Measurements from ENCODE around the gene KNDC1.

DNA sequence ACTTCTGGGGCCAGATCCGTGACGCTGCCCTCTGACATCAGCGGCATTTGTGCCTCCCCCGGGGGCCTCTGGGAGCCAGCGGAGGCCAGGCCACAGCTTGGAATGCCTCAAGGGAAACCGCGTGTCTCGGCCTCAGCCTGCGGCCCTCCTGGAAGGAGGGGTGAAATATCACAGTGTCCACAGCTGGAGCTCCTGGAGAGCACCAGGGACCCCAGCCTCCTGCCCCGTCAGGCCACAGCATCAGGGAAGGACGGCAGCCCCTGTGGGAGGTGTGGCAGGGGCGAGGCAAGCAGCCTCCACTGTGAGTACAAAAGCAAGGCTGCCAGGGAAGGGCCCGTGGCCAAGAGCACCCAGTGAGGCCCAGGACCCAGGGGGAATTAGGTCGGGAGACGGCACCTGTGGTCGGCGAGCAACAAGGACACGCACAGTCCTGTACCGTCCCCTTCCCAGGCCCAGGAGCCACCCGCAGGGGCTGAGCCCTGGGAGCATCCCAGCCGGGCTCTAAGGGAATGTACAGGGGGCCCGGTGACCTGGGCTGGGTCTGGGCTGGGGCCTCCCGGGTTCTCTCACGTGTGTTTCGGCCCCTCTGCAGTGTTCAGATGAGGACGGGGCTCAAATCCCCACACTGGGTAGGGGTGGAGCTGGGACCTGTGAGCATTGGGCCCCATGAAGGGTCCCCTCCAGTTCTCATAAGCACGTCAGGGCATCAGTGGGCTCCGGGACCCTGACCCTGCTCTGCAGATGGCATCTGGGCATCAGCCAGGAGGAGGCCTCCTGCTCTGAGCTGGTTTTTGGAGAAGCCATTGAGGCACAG lies 18.7 kb upstream of the KNDC1 start:
- no peak for TF ChIP-seq CTCF (IDR thresholded peaks at IDR 0.05)
- no peak for TF ChIP-seq POLR2A (IDR thresholded peaks at IDR 0.05)

Data from adrenal gland (tissue), 5 donors.